GM19035 (cell line): ENCODE data around the gene EPOP.

Source experiments
- ATAC-seq: cut with Tn5 transposase; IDR thresholded peaks from one replicate; pipeline ENCODE4 v1.9.1; 2021; ENCODE audit not compliant: unreplicated experiment

The EPOP gene

GRCh38 chr17:38674014-38674748 is 576 bp downstream of the EPOP start:
- peak; percentile 25 for ATAC-seq

GRCh38 chr17:38673707-38674013 is 1.1 kb downstream of the EPOP start:
- ATAC-seq: no peak

- no peak for ATAC-seq
Measured at GRCh38 chr17:38672788-38673706, 1.7 kb downstream of the EPOP start.

- ATAC-seq: no peak
Measured at GRCh38 chr17:38671939-38672720, 2.6 kb downstream of the EPOP start.

- ATAC-seq: no peak
Measured at GRCh38 chr17:38669520-38669919, 5.2 kb downstream of the EPOP start.

GRCh38 chr17:38667787-38668122 is 7.0 kb downstream of the EPOP start:
- no peak for ATAC-seq

- ATAC-seq: no peak
Measured at GRCh38 chr17:38667099-38667786, 7.5 kb downstream of the EPOP start.

GRCh38 chr17:38663964-38664644 is 10.7 kb downstream of the EPOP start:
- ATAC-seq: no peak

- ATAC-seq: no peak
Measured at GRCh38 chr17:38663125-38663751, 11.5 kb downstream of the EPOP start.

GRCh38 chr17:38660097-38661025 is 14.4 kb downstream of the EPOP start:
- ATAC-seq: no peak

- no peak for ATAC-seq
Measured at GRCh38 chr17:38659415-38659814, 15.3 kb downstream of the EPOP start.

- no peak for ATAC-seq
Measured at GRCh38 chr17:38658741-38659345, 15.9 kb downstream of the EPOP start.

GRCh38 chr17:38657824-38658740 is 16.7 kb downstream of the EPOP start:
- no peak for ATAC-seq

- no peak for ATAC-seq
Measured at GRCh38 chr17:38656959-38657823, 17.6 kb downstream of the EPOP start.

GRCh38 chr17:38654411-38655398 is 20.1 kb downstream of the EPOP start:
- ATAC-seq: no peak
